GM12878 (cell line): Measurements from ENCODE around the gene DIAPH2. TPM values are rescaled to one million over a fixed set of nuclear protein-coding genes. Genes with fewer than 3 reads are reported as not detected.

Experiments used
- CEBPZ ChIP-seq: fragments of 150-350 bp; IDR thresholded peaks from 2 replicates; pipeline ENCODE4 v1.6.1; 2016; ENCODE audit warnings: low read depth, low read length
- DPF2 ChIP-seq: fragments of 450-650 bp; IDR thresholded peaks from 2 replicates; pipeline ENCODE4 v1.6.1; 2017; ENCODE audit warnings: mild to moderate bottlenecking
- E2F4 ChIP-seq: IDR thresholded peaks from 2 replicates; pipeline ENCODE4 v1.6.1; 2012; ENCODE audit warnings: low read depth, low read length, improper control_type of control experiment
- MAX ChIP-seq: IDR thresholded peaks from 2 replicates; pipeline ENCODE4 v1.6.1; 2012; ENCODE audit warnings: low read depth, low read length, improper control_type of control experiment
- TAF1 ChIP-seq: IDR thresholded peaks from 2 replicates; pipeline ENCODE4 v1.6.1; 2011; ENCODE audit warnings: mild to moderate bottlenecking, low read depth, low read length, borderline replicate concordance
- ZNF687 ChIP-seq: fragments of 450-650 bp; IDR thresholded peaks from 2 replicates; pipeline ENCODE4 v1.6.1; 2017; ENCODE audit warnings: mild to moderate bottlenecking, moderate library complexity
- polyA plus RNA-seq, 11 experiments: library from polyadenylated mRNA; depleted of rRNA in 4 of 11; unstranded in 6 of 11; stranded (reverse) in 5 of 11; fragments of >200 nt; fragmentation: Nextera tagmentation in 4 of 11; fragmentation: Illumina TruSeq in 1 of 11; extraction: Ambion mirVana in 4 of 11; extraction: Trizol in 1 of 11; gene quantifications; 1 replicate in 1 of 11; 2 replicates in 10 of 11; pipeline versions ENCODE4 v1.2.1 to v1.2.3, GENCODE V29; 2011 to 2016; ENCODE audit warnings: inconsistent platforms in 2 of 11, missing spikeins in 2 of 11, low read depth in 1 of 11
- total RNA-seq, 4 experiments: library from RNA; depleted of rRNA in 3 of 4; stranded (reverse); fragments of >200 nt in 3 of 4; fragmentation: Illumina TruSeq in 1 of 4; extraction: Trizol in 1 of 4; gene quantifications; 2 replicates each; pipeline versions ENCODE4 v1.2.1 to v1.2.3, GENCODE V29; 2013 to 2021

DIAPH2 gene
- total and polyA plus RNA-seq, 10 of the 15 experiments (the other 5 are each of a cell fraction or from before 2014, with no cell fraction given), result 2.2 to 16.6 (median 8.8) TPM

GRCh38 chrX:97498093-97498492 lies 813.5 kb downstream of the DIAPH2 start (continued):
- TF ChIP-seq CEBPZ, result no peak
- TF ChIP-seq DPF2, result no peak
- no peak for TF ChIP-seq TAF1
- TF ChIP-seq ZNF687, result no peak
- no peak for TF ChIP-seq E2F4
- TF ChIP-seq MAX, result no peak
